ENCODE measurements around the gene ACADM.
"Not testable (repeated sequence)": the region's sequence is repeated elsewhere in the genome, so short reads cannot be mapped to it uniquely, and the experiment has no call there.

Gene ACADM

DNA sequence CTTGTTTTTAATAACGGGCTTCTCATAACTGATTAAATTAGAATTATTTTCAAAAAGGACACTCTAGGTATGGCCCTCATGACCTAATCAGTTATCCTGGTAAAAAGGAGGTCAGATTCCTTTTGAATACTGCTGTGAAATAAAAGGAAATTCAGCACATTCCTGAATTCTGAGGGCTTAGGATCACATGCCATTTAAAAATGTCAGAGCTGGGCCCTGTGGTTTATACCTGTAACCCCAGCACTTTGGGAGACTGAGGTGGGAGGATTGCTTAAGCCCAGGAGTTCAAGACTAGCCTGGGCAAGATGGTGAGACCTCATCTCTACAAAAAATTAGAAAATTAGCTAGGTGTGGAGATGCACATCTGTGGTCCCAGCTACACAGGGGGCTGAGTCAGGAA lies 43.5 kb downstream of the ACADM start:
- no peak for TF ChIP-seq CTCF (conservative IDR thresholded peaks at IDR 0.05; ENCODE audit: low read length)
- peak; percentile 18 for DNase-seq (ENCODE audit: low read depth)
- no peak overlapping the region for H3K4me3 ChIP-seq (ENCODE audit: low read length)

- DNase-seq (ENCODE audit: low read depth): no peak
- H3K4me3 ChIP-seq (ENCODE audit: low read length): no peak overlapping the region
- TF ChIP-seq CTCF (conservative IDR thresholded peaks at IDR 0.05; ENCODE audit: low read length): no peak
Measured at GRCh38 chr1:75770761-75771160, 46.3 kb downstream of the ACADM start.

DNA sequence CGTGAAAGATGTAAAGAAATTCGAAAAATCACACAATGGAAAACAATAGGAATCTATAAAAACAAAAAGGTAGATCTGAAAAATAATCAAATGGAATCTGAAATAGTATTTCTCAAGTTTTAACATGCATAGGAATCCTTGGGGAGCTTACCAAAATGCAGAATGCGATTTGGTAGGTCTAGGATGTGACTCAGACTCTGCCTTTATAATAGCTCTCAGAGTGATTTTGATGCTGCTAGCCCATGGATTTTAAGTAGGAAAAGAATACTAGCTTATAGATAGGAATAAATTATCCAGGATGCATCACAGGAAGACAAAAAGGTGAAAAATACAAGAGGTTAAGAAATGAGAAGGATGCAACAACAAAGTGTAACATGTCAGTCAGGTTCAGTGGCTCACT lies 47.5 kb downstream of the ACADM start:
- no peak for TF ChIP-seq CTCF (conservative IDR thresholded peaks at IDR 0.05; ENCODE audit: low read length)
- no peak overlapping the region for H3K4me3 ChIP-seq (ENCODE audit: low read length)
- no peak for DNase-seq (ENCODE audit: low read depth)

GRCh38 chr1:75777812-75778211 lies 53.3 kb downstream of the ACADM start:
- not testable (repeated sequence) for DNase-seq (ENCODE audit: low read depth); H3K4me3 ChIP-seq (ENCODE audit: low read length)

DNA sequence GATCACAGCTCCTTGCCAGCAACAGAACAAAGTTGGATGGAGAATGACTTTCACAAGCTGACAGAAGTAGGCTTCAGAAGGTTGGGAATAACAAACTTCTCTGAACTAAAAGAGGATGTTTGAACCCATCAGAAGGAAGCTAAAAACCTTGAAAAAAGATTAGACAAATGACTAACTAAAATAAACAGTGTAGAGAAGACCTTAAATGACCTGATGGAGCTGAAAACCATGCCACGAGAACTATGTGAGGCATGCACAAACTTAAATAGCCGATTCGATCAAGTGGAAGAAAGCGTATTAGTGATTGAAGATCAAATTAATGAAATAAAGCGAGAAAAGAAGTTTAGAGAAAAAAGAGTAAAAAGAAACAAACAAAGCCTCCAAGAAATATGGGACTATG lies 54.2 kb downstream of the ACADM start:
- DNase-seq (ENCODE audit: low read depth); H3K4me3 ChIP-seq (ENCODE audit: low read length): not testable (repeated sequence)

DNA sequence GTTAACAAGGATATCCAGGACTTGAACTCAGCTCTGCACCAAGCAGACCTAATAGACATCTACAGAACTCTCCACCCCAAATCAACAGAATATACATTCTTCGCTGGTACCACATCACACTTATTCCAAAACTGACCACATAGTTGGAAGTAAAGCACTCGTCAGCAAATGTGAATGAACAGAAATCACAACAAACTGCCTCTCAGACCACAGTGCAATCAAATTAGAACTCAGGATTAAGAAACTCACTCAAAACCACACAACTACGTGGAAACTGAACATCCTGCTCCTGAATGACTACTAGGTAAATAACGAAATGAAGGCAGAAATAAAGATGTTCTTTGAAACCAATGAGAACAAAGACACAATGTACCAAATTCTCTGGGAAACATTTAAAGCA lies 55.7 kb downstream of the ACADM start:
- DNase-seq (ENCODE audit: low read depth); H3K4me3 ChIP-seq (ENCODE audit: low read length): not testable (repeated sequence)

GRCh38 chr1:75783920-75784319 lies 59.4 kb downstream of the ACADM start:
- not testable (repeated sequence) for H3K4me3 ChIP-seq (ENCODE audit: low read length); DNase-seq (ENCODE audit: low read depth)

DNA sequence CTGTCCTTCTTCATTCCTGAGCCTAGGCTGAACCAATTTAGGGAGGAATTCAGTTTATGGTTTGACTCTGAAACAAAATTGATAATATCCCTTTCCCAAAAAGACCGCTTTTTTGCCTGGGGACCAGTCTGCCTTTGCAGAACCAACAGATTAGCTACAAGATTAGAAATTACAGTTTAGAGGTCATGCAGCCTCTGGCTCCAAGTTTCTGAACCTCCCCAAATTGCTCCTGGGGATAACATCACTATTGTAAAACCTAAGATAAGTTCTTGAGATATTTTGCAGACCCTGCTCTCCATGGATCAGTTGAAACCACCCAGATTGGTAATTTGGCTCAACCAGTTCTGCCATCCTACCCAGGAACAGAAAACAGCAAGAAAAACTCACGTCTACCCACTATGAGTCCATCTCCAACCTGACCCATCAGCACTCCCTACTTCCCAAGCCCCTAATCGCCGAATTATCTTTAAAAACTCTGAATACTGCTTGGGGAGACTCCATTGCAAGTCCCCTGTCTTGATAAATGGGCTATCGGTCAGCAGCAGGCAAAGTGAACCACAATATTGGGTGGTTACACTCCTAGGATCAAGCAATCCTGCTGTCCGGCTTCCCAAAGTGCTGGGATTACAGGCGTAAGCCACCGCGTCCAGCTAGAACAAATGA lies 60.9 kb downstream of the ACADM start:
- no peak for DNase-seq (ENCODE audit: low read depth)
- H3K4me3 ChIP-seq (ENCODE audit: low read length): peak overlapping the region; percentile 99
- no peak for TF ChIP-seq CTCF (conservative IDR thresholded peaks at IDR 0.05; ENCODE audit: low read length)

DNA sequence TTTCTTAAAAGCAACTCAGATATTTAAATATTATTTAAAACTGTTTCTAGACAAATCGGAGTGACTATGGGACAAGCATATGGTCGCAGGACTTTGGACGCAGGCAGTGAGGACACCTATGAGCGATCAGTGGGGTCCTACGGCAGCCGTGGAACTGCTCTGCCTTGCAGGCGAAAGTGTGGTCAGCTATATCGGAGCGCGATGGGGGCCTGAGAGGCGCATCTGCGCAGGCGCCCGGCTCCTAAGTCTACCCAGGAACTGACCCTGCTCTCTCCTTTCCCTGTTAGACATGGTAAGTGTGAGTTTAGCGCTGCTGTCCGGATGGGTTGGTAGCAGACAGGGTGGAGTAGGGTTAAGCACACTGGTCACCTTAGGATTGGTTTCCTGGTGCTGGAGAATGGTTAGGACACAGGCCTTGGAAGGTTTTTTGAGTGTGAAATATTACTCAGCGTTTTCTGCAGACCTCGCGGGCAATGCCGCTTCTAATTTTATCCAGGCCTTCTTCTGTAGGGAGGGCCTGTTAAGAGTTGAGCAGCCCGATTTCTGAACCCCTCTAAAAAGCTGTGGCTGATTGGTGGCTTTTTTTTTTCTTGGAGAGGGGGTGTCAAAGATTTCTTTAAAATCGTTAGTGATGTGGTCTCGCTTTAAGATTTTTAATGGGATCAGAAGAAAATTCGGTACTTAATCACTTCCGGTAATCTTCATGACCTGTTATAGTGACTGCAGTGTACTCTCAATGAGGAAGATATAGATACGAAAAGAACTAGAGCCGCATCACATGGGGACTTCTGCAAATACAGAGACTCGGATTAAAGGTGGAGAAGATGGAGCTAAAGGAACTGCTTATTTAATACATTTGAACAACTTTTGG lies 61.7 kb downstream of the ACADM start, which contains the start of gene RABGGTB:
TSS of gene RABGGTB (plus strand) at position 274 of the 871 bp plus-strand sequence. CDS start at position 290, 16 bp downstream.
- peak within 1 kb of the TSS; percentile 99 for H3K4me3 ChIP-seq (ENCODE audit: low read length)
- DNase-seq (ENCODE audit: low read depth): peak; percentile 93
- no peak for TF ChIP-seq CTCF (conservative IDR thresholded peaks at IDR 0.05; ENCODE audit: low read length)
